RCC 7860 (cell line): ENCODE results near the gene WFIKKN2.

ENCODE experiments used
- DNase-seq: peaks from one replicate; pipeline ENCODE4 v3.0.0-alpha.2; 2015; ENCODE audit warnings: low spot score
- FAIRE-seq: peaks from 2 replicates; lab custom pipeline; 2012; peaks lifted over from hg19 to GRCh38; lab: Jason Lieb, UNC

The WFIKKN2 gene

GRCh38 chr17:50833510-50834428 is 1.6 kb upstream of the WFIKKN2 start:
- DNase-seq: no peak
- no peak for FAIRE-seq

GRCh38 chr17:50834429-50835300 is 721 bp upstream of the WFIKKN2 start:
- no peak for FAIRE-seq
- no peak for DNase-seq

GRCh38 chr17:50836826-50837225 is 1.4 kb downstream of the WFIKKN2 start:
- FAIRE-seq (no peak), DNase-seq (no peak)

- no peak for FAIRE-seq
- no peak for DNase-seq
Measured at GRCh38 chr17:50837286-50837979, 2.0 kb downstream of the WFIKKN2 start.

- DNase-seq (no peak), FAIRE-seq (no peak)
Measured at GRCh38 chr17:50837980-50838954, 2.9 kb downstream of the WFIKKN2 start.

GRCh38 chr17:50839591-50840310 is 4.4 kb downstream of the WFIKKN2 start:
- DNase-seq: no peak
- no peak for FAIRE-seq

- DNase-seq (no peak), FAIRE-seq (no peak)
Measured at GRCh38 chr17:50840311-50840851, 5.0 kb downstream of the WFIKKN2 start.

GRCh38 chr17:50841277-50841948 is 6.0 kb downstream of the WFIKKN2 start:
- no peak for DNase-seq
- no peak for FAIRE-seq

- FAIRE-seq (no peak), DNase-seq (peak; percentile 34)
Measured at GRCh38 chr17:50841949-50842354, 6.6 kb downstream of the WFIKKN2 start.

GRCh38 chr17:50842506-50843149 is 7.2 kb downstream of the WFIKKN2 start:
- no peak for DNase-seq
- FAIRE-seq: no peak

GRCh38 chr17:50843150-50843905 is 7.9 kb downstream of the WFIKKN2 start:
- FAIRE-seq (no peak), DNase-seq (no peak)

- FAIRE-seq (no peak), DNase-seq (no peak)
Measured at GRCh38 chr17:50844117-50844700, 8.8 kb downstream of the WFIKKN2 start.

GRCh38 chr17:50845240-50846147 is 10.1 kb downstream of the WFIKKN2 start:
- peak; percentile 42 for DNase-seq
- FAIRE-seq: no peak

GRCh38 chr17:50847566-50847965 is 12.2 kb downstream of the WFIKKN2 start:
- DNase-seq (no peak), FAIRE-seq (no peak)

GRCh38 chr17:50848039-50848438 is 12.7 kb downstream of the WFIKKN2 start:
- no peak for DNase-seq
- FAIRE-seq: no peak

- FAIRE-seq (no peak), DNase-seq (no peak)
Measured at GRCh38 chr17:50848711-50849110, 13.3 kb downstream of the WFIKKN2 start.
